ENCODE data around the gene PCBP4.

PCBP4 gene

DNA sequence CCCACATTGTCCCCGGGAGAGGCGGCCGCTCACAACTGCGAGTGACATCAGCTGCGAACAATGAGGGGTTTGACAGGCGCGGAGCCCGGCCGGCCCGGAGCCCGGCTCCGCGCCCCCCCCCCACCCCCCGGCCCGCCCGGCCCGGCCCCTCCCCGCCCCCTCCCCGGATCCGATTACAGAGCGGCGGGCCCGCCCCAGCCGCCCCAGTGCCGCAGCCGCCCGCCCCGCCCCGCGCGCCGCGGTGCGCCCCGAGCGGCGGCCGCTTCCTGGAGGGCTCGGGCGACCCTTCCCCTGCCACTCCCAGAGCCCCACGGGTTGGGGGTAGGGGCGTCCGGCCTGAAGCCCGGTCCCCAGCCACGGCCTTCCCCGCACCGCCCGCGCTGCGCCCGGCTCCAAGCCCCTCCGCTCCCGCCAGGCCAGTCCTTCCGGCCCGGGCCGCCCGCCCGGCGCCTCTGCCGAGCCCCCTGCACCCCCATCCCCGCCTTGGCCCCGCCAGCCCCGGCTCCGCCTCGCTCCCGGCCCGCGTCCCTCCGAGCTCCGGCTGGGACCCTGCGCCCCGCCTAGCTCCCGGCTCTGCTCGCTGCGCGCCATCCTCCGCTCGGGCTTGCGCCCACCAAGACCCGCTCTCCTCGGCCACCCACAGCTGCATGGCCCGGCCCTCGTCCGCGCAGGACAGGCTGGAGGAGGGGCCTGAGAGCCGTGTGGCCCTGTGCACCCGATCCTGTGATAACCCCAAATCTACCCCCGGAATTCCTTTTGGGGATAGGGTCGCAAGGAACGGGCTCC is at the start of gene PCBP4:
Gene PCBP4, minus strand, starts transcription at position 71 of the 786 bp plus-strand sequence. CDS start 6,214 bp downstream, outside the sequence.
- peak; percentile 88 for DNase-seq (ENCODE audit: low spot score)

DNA sequence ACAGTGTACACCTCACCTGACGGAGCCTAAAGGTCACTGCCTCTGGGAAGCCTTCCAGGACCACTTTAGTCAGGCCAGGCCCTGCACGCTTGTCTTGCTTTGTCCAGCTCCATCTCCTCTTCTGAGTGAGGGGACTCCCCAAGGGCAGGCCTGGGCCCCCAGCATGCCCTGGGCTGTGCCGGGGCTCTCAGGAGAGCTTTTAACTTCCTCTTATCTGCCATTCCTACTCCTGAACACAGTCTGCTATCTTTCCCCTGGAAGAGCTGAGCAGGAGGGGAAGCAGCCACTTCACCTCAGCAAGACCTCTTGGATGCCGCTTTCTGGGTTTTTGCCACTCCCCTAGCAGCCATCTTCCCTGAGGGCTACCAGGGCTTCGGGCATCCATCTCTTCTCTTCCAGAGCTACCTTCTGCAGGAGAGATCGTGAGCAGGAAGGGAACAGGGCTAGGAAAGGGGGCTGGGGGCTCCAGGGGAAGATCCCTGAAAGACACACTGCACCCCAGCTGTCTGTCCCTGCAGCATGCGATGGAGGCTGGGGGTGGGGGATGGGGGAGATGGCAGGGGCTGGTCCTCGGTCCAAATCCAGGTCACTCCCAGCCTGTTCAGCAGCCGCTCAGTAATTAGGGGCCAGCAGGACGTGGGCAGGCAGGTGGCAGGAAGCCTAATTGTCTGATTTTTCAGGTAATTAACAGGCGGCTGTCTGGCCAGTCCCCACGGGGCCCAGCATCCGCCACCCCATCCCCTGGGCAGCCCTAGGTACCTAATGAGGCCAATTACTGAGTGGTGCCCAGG is 48.4 kb upstream of the PCBP4 start:
- DNase-seq (ENCODE audit: low spot score): no peak

DNA sequence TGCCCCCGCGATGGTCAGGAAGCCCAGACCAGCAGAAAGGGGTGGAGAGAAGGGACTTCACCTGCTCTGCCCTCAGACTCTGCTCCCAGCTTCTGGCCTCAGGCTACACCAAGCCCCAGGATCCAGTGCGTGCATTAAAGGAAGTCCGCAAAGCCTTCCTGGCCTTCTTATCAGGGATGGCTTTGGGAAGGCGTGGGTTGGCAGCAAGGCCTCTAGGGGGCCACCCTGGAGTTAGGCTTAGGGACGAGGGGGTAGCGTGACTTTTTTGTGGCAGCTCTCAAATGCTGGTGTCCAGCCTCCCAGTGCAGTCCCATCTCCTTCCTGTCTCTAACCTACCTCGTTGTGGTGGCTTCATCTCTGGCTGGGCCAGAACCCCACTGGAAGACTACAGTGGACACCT is 47.4 kb upstream of the PCBP4 start:
- DNase-seq (ENCODE audit: low spot score): no peak

DNA sequence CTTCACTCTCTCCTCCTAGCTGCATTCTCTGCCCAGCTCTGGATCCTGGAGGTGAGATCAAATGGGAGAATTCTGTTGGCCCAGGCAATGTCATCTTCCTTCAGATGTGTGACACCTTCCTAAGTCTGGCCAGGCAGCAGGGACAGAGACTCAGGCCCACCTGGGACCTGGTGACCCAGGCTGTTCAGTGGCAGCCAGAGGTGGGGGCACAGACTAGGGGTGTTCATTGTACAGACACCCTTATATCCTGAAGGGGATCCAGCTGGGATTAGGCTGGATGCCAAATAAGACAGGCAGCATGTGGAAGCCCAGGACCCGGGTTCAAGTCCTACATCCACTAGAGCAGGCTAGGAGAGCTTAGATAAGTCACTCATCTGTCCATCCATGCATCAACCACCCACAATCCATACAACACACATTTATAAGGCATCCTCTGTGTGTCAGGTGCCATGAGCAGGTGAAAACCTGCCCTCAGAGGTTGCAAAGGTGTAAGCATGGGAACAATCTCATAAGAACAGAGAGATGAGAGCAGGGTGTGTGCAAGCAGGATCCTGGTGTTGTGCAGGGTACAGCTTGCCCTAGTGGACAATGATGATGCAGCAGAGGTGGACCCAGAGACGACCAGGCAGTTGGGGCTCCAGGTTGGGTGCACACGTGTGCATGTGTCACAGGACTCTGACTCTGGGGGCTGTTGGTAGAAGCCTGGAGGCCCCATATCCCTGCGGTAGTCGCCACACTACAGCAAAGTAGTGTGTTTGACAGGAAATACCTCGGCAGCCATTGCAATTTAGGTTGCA is 46.7 kb upstream of the PCBP4 start:
- no peak for DNase-seq (ENCODE audit: low spot score)

DNA sequence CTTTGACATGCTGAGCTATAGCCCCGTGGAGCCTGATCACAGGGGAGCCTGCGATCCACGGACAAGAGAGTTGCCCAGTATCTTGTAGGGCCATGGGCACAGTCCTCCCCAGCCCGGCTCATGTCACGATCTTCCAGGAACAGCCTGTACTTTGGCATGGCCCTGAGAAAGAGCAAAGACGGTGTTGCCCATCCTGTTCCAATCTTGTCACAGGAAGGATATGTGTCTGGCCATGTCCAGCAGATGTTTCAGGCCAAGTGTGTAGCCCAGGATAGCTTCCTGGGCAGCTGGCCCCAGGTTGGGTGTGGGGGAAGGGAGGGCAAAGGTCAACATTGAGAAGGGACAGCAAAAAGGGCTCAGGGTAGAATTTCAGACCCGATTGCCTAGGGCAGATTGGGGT is 45.4 kb upstream of the PCBP4 start:
- DNase-seq (ENCODE audit: low spot score): no peak

DNA sequence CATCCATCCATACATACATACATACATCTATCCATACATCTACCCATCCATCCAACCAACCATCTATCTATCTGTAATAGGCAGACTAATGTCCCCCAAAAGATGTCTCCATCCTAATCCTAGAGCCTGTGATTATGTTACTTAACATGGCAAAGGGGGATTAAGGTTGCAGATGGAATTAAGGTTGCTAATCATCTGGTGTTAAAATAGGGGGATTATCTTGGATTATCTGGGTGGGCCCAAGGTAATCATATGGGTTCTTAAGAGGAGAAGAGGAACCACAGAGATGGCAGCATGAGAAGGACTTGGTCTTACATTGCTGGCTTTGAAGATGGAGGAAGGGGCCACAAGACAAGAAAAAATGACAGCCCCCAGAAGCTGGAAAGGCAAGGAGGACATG is 43.2 kb upstream of the PCBP4 start:
- no peak for DNase-seq (ENCODE audit: low spot score)

DNA sequence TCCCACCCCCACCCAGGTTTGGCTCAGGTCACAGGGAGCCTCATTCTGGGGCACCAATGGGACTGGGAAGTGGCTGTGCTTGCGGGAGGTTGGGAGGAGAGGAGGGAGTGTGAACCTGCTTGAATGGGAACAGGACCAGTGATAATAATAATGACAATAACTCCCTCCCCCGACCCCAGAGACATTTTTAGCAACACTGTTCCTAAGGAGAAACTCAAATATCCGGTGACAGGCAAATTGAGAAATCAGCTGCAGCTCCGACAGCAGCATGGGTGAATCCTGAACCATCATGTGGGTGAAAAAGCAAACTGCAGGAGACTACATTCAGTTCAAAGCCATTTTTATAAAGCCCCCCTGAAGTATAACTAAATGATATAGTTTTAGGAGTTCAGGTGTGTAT is 40.0 kb upstream of the PCBP4 start:
- no peak for DNase-seq (ENCODE audit: low spot score)

DNA sequence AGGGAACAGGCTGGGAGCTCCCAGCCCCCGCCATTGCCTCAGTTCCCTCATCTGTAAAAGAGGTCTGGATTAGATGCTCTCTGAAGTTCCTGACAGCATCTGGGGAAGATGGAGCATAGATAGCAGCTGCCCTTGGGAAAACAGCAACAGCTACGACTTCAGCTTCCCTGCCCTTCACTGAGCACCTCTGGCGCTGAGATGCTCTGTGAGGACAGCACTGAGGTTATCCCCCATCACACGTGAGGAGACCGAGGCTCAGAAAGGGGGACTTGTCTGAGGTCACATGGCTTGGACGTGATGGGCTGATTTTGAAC is 39.5 kb upstream of the PCBP4 start:
- no peak for DNase-seq (ENCODE audit: low spot score)

DNA sequence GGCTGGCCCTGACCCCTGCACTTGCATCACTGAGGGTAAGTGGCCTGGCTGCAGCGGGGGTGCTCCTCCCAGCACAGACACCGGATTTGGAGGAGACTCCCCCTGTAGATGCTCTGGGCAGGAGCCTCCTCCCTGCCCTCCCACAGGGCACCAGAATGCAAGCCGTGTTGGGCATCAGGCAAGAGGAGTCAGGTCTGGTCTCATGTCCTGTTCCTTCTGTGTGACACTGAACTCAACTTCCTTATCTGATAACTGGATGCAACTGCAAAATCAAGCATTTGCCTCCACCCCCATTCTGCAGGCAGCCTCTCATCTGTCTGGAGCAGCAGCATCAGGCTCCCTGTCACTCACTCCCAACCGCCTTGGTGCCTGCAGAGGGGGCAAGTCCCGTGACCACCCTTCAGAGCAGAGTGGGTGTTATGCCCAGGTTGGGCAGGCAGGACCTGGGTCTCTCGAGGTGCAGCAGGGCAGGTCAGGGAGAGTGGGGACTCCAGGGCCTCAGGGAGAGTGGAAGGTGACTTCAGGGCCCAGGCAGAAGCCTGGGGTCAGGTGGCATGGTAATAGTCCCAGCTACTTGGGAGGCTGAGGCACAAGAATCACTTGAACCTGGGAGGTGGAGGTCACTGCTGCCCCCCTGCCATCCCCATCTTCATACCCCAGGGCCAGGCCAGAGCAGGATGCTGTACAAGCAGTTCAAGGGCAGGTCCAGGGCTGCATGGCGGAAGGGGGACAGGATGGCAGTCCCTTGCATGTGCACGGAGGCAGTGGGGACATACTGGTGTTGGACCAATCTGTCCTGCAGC is 39.0 kb upstream of the PCBP4 start:
- DNase-seq (ENCODE audit: low spot score): no peak

DNA sequence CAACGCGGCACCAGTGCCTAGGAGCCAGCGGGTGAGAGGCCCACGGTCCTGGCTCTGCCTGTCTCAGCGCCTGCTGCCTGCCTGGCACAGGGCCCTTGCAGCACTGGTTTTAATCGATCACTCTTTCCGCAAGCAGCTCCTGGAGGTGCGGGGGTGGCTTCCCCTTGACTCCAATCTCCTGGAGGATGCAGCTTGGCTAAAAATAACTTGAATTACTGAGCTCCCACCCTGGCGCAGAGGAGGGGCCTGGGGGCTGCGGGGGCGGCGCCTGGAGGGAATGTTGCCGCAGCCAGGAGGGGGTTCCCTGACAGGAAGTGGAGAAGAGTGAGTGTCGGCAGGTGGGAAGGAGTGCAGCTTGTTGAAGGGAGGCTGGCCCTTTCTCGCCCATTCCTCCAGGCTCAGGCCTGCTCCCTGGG is 38.3 kb upstream of the PCBP4 start:
- peak; percentile 52 for DNase-seq (ENCODE audit: low spot score)

DNA sequence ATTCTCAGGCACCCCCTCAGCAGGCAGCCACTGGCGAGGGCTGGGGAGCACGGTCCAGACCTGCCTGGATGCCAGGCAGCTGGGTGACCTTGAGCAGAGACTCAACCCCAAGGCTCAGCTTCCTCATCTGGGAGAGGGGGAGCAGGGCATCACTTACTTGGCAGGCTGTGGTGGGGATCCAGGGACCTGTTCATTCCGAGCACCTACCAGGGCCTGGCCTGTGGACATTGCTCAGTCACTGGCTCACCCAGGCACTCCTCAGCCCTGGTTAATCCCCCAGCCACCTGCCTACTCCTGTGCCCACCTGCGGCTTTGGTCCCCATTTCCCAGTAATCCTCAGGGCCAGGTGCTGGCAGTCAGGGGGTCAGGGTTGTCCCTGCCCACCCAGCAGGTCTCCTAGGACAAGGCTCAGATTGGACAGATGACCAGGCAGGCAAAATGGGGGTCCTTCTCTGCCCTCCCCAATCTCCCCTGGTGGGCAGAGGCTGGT is 37.7 kb upstream of the PCBP4 start:
- DNase-seq (ENCODE audit: low spot score): no peak

DNA sequence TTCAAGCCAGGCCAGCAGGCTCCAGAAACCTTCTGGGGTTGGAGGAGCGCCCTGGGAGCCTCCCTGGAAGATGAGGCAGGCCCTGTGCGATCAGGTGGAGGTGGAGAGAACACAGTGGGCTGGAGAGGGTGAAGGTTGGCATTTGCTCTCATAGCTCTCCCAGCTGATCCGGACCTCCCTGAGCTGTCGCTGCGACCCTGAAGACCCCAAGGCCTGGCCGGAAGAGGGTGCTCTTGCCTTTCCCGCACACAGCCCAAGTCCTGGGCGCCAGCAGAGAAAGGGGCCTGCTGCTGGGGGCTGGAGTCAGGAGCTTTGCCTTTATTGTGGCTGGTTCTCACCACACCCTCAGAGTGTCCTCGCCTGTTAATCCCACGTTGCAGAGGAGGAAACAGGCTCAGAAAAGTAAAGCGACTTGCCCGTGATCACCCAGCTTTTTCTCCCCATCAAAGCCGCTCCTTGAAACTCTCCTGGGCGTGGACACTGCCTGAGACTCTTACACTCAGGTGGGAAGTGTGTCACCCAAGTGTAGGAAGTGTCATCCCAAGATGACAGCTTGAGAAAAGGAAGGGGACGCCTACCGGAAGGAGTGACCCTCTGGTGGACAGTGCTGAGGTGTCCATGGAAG is 37.0 kb upstream of the PCBP4 start:
- DNase-seq (ENCODE audit: low spot score): peak; percentile 83

DNA sequence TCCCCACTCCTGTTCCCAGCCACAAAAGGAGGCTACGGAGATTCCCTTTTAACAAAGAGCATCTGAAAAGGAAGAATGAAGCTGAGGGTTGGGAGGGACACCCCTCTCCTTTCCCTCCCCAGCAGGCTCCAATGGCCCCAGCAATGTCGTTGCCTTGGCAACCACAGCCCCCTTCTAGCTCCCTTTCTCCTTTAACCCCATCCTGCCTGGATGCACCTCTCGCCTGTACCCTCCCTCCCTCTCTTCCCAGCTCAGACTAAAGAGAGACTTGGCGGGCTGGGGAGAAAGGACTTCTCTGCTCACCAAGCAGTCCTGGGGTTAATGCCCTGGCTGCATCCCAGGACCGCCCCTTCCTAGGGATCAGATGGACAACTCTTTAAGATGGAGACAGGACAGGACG is 35.5 kb upstream of the PCBP4 start:
- DNase-seq (ENCODE audit: low spot score): no peak

DNA sequence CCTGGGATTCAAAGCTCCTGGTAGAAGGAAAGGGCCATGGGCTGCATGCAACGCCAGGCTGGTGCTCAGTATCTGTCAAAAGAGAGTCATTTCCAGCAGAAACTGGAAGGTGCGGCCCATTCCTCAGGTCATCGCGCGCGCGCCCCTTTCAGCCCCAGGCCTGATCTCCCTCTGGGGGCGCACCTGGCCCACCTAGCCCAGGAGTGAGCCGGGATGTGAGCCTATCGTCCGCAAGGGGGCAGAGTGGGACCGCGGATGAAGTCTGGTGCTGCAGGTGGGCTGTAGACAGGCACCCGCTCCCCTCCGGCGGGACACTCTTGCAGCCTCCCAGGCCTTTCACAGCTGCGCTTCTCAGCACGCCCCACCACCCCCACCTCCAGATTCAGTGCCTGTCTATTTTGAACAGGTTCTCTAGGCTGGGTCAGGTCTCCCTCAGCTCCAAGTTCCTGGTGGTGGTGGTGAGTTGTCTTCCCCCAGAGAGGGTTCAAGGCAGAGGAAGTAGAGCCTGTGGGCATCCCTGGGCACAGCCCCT is 34.3 kb upstream of the PCBP4 start:
- DNase-seq (ENCODE audit: low spot score): no peak

DNA sequence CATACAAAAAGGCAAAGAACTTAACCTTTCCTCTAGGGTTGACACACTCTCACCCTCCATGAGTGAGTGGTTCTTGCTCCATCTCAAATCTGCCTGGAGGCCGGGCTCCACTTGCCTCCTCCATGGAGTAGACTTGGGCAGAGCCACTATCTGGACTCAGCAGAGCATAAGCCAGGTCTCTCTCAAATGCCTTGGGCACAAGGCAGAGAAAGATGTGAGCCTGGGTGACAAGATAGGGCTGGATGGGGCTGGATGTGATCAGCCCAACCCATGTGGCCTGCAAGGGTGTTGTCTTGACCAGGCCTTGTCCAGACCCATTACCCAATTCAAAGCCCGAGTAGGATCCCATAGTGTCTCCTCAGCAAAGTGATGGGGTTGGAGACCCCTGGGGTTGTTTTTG is 32.6 kb upstream of the PCBP4 start:
- DNase-seq (ENCODE audit: low spot score): no peak

DNA sequence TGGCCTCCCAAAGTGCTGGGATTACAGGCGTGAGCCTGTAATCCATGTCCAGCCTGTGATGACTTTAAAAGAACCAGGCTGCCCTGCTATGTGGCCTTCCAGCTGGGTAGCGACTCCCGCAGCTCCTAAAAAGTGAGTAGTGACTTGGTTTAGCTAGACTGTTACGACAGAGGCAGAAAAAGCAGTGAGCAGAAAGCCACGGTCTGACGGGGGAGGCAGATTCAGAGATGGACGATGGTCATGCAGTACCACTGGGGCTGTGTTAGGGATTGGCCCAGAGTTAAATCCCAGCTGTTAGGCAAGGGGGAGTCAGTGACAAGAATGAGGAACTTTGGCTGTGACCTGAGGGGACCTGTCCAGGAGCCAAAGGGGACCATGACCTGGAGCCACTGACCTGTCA is 31.5 kb upstream of the PCBP4 start:
- DNase-seq (ENCODE audit: low spot score): no peak

DNA sequence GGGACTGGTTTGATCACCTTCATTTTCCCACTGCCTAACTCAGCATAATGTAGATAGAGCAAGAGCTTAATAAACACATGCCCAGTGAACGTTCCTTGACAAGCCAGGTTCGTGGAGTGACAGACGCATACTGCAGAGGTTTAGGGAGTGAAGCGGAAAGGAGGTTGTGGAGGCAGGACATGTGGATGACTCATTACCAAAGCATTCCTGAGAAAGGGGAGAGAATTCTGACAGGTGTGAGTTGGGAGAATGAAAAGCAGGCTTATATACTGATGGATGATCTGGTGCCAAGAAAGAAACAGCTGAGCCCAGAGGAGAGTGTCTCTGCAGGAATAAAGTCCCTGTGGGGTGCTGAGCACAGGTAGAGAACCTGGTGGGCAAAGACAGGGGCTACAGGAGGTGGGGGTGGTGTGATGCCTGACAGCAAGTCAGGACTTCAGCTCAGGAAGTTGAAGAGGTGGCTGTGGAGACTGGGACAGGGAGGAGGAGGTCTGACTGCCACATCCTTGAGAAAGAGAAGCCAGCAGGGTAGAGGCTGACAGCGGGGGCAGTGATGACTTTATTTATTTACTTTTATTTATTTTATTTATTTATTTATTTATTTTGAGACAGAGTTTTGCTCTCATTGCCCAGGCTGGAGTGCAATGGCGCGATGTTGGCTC is 30.8 kb upstream of the PCBP4 start:
- DNase-seq (ENCODE audit: low spot score): no peak

DNA sequence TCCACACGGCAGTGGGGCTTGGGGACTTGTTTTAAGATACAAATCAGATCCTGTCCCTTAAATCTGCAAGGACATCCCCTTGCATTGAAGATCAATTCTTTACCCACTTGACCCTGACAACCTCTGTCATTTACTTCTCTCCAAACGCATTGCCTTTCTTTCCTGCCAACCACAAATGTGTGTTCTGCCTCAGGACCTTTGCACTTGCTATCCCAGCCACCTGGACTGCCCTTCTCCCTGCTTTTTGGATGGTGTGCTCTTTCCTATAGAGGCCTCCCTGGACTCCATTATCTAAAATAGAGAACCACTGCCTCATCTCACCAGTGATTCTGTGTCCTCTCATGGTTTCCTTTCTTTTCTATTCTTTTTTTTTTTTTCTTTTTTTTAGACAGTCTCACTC is 29.9 kb upstream of the PCBP4 start:
- DNase-seq (ENCODE audit: low spot score): no peak

DNA sequence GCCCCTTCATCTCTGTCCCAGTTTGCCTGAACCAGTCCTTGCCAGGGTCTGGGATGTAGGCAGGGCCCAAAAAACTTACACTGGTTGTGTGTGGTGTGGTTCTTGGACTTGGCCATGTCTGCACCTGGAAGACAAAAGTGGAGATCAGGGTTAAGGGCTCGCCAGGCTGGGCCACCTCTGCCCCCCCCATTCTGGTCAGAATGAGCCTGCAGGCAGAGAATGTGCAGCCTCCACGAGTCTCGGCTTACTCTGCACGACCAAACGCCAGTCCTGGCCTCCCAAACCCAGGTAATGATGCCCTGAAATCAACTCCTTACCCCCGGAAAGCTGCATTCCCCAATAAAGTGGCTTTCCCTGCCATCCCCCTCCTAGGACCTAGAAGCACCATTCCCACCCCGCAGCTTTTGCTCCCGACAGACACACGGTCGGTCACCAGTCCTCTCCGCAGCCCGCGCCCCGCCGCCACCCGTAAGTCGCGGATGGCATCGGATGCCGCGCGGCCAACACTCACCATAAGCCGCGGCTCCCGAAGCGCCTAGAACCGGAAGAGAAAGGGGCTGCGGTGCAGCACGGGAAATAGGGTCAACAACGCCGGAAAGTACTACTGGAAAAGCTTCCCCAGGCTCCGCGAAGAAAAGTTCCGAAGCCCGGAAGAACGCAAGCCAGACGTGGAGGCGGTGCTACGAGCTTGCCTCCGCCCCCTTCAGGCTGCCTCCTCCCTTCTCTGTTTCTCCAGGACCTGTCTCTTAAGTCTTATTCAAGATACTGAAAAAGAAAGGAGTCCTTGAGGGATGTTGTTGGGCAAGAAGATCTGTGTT is 28.3 kb upstream of the PCBP4 start, which contains the start of gene RPL29:
Gene RPL29, minus strand, starts transcription at position 550 of the 818 bp plus-strand sequence. Its CDS starts 434 bp downstream, at position 116.
- DNase-seq (ENCODE audit: low spot score): peak; percentile 93
